HEK293 (cell line): Measurements from ENCODE around the gene BTBD18.

Experiments
- YY2 ChIP-seq: fragments of 450-650 bp; formaldehyde crosslinking; IDR thresholded peaks from 2 replicates; pipeline ENCODE4 v1.5.1; 2016; ENCODE audit warnings: missing biosample characterization, missing genetic modification characterization
- ZBTB11 ChIP-seq: fragments of 450-650 bp; formaldehyde crosslinking; conservative IDR thresholded peaks from 2 replicates; pipeline ENCODE4 v1.5.1; 2016; ENCODE audit warnings: low read depth, missing biosample characterization, missing genetic modification characterization
- ZBTB26 ChIP-seq: fragments of 450-650 bp; formaldehyde crosslinking; optimal IDR thresholded peaks from 2 replicates; pipeline ENCODE3; 2016; ENCODE audit warnings: missing biosample characterization, mild to moderate bottlenecking, missing genetic modification characterization
- ZBTB6 ChIP-seq: fragments of 450-650 bp; formaldehyde crosslinking; IDR thresholded peaks from 2 replicates; pipeline ENCODE4 v1.5.1; 2017; ENCODE audit warnings: missing biosample characterization, missing genetic modification characterization
- ZFP37 ChIP-seq: fragments of 450-650 bp; formaldehyde crosslinking; IDR thresholded peaks from 2 replicates; pipeline ENCODE4 v1.5.1; 2016; ENCODE audit warnings: missing biosample characterization, missing genetic modification characterization
- ZNF18 ChIP-seq: fragments of 450-650 bp; formaldehyde crosslinking; IDR thresholded peaks from 2 replicates; pipeline ENCODE4 v1.5.1; 2016; ENCODE audit warnings: missing biosample characterization, missing genetic modification characterization
- ZNF2 ChIP-seq: fragments of 450-650 bp; formaldehyde crosslinking; IDR thresholded peaks from 2 replicates; pipeline ENCODE4 v1.5.1; 2016; ENCODE audit warnings: missing biosample characterization, missing genetic modification characterization
- ZNF214 ChIP-seq: fragments of 450-650 bp; formaldehyde crosslinking; IDR thresholded peaks from 2 replicates; pipeline ENCODE4 v1.5.1; 2017; ENCODE audit warnings: missing biosample characterization, mild to moderate bottlenecking, missing genetic modification characterization, borderline replicate concordance
- ZNF274 ChIP-seq, 2 experiments: fragments of 200-500 bp in 1 of 2; fragments of 450-650 bp in 1 of 2; sonication (Bioruptor generic) in 1 of 2; formaldehyde crosslinking in 1 of 2; IDR thresholded peaks; 2 replicates each; pipeline versions ENCODE4 v1.5.1 to v1.6.1; 2014 to 2016; ENCODE audit warnings: borderline replicate concordance in 1 of 2, inconsistent platforms in 1 of 2, low read length in 1 of 2, missing biosample characterization in 1 of 2, missing genetic modification characterization in 1 of 2
- ZNF280D ChIP-seq: fragments of 450-650 bp; formaldehyde crosslinking; IDR thresholded peaks from 2 replicates; pipeline ENCODE4 v1.5.1; 2016; ENCODE audit warnings: missing biosample characterization, missing genetic modification characterization
- ZNF341 ChIP-seq: fragments of 450-650 bp; formaldehyde crosslinking; IDR thresholded peaks from 2 replicates; pipeline ENCODE4; 2016; ENCODE audit warnings: low read depth, missing biosample characterization, missing genetic modification characterization
- ZNF398 ChIP-seq: fragments of 450-650 bp; formaldehyde crosslinking; IDR thresholded peaks from 2 replicates; pipeline ENCODE4 v1.5.1; 2017; ENCODE audit warnings: missing biosample characterization, missing genetic modification characterization
- ZNF560 ChIP-seq: fragments of 450-650 bp; formaldehyde crosslinking; IDR thresholded peaks from 2 replicates; pipeline ENCODE4 v1.5.1; 2017; ENCODE audit warnings: missing biosample characterization, missing genetic modification characterization, borderline replicate concordance
- ZNF610 ChIP-seq: fragments of 450-650 bp; formaldehyde crosslinking; IDR thresholded peaks from 2 replicates; pipeline ENCODE4 v1.5.1; 2016; ENCODE audit warnings: missing biosample characterization, missing genetic modification characterization, borderline replicate concordance
- ZNF623 ChIP-seq: fragments of 450-650 bp; formaldehyde crosslinking; IDR thresholded peaks from 2 replicates; pipeline ENCODE4 v1.5.1; 2016; ENCODE audit warnings: missing biosample characterization, missing genetic modification characterization
- ZNF704 ChIP-seq: fragments of 450-650 bp; formaldehyde crosslinking; IDR thresholded peaks from 2 replicates; pipeline ENCODE4 v1.5.1; 2016; ENCODE audit warnings: missing biosample characterization, missing genetic modification characterization
- ZNF792 ChIP-seq: fragments of 450-650 bp; formaldehyde crosslinking; IDR thresholded peaks from 2 replicates; pipeline ENCODE4 v1.5.1; 2016; ENCODE audit warnings: missing biosample characterization, missing genetic modification characterization
- ZNF830 ChIP-seq: fragments of 450-650 bp; IDR thresholded peaks from 2 replicates; pipeline ENCODE4 v1.5.0; 2018; ENCODE audit warnings: missing biosample characterization, missing genetic modification characterization, low read depth, mild to moderate bottlenecking, moderate library complexity
- ZNF837 ChIP-seq: fragments of 450-650 bp; formaldehyde crosslinking; IDR thresholded peaks from 2 replicates; pipeline ENCODE4 v1.5.1; 2016; ENCODE audit warnings: missing biosample characterization, missing genetic modification characterization

The BTBD18 gene

GRCh38 chr11:57761301-57762234 lies 9.9 kb upstream of the BTBD18 start, which contains the start of gene CTNND1 (continued):
- TF ChIP-seq ZNF398 (tag by site-specific recombination) (peak; percentile 88), ZNF341 (tag by site-specific recombination) (peak; percentile 28; the same call in 1 of the 2 replicates), ZNF274 (IDR thresholded peaks at IDR 0.05; ENCODE audit: low read length) (no peak), ZNF274 (tag by site-specific recombination; IDR thresholded peaks at IDR 0.05; ENCODE audit: borderline replicate concordance) (no peak), ZNF837 (tag by site-specific recombination) (no peak), ZNF18 (tag by site-specific recombination) (no peak), ZNF214 (no peak), ZBTB6 (tag by site-specific recombination) (no peak), ZNF704 (no peak), ZNF792 (tag by site-specific recombination) (no peak), ZBTB11 (tag by site-specific recombination) (0 out of 2 replicates have a peak, but pooled peaks have one; percentile 35), ZNF280D (tag by site-specific recombination) (no peak), YY2 (tag by site-specific recombination) (no peak), ZNF623 (tag by site-specific recombination) (no peak), ZNF2 (tag by site-specific recombination) (no peak), ZNF560 (tag by site-specific recombination) (no peak), ZNF830 (tag by site-specific recombination) (no peak), ZNF610 (tag by site-specific recombination) (no peak), ZFP37 (tag by site-specific recombination) (no peak), ZBTB26 (tag by site-specific recombination) (no peak)
